K562 (cell line): ENCODE results near the gene CD22. TPM values are rescaled to one million over a fixed set of nuclear protein-coding genes. Genes with fewer than 3 reads are reported as not detected.

Source experiments
- ATAC-seq: fragments of 200-7000 bp; cut with Tn5 transposase; 3 replicates; pipeline ENCODE4 v1.9.1; 2020; ENCODE audit warnings: moderate library complexity
- BruUV-seq: library from RNA; stranded (reverse); fragments of 400-500 nt; replicated peaks from 2 replicates; lab custom pipeline; 2021; lab: Mats Ljungman, UMichigan
- CTCF ChIA-PET: fragments of 300-600 bp; formaldehyde crosslinking; extraction: SDS; loops from one replicate; lab custom pipeline; 2021; ENCODE audit warnings: low intra/inter-chr PET ratio; lab: Yijun Ruan, JAX
- POLR2A ChIA-PET: fragments of 300-600, 350-650 bp; sonication (Branson Sonifier 250); formaldehyde crosslinking; extraction: SDS; loops from one replicate; lab custom pipeline; 2021; ENCODE audit warnings: antibody characterized with exemption, inconsistent platforms; lab: Yijun Ruan, JAX
- DNase-seq, 4 experiments: peaks; one replicate each; pipeline versions ENCODE4 v3.0.0 to v3.0.0-alpha.2; 2011 to 2018; ENCODE audit warnings: low spot score in 3 of 4, mixed read lengths in 3 of 4; ENCODE audit errors: extremely low read depth in 1 of 4
- FAIRE-seq: peaks from 2 replicates; lab custom pipeline; 2011; peaks lifted over from hg19 to GRCh38; lab: Jason Lieb, UNC
- H2AFZ ChIP-seq: 2 replicates; pipeline ENCODE4 v1.6.0; 2011; ENCODE audit warnings: low read depth, low read length, control low read depth, inconsistent platforms
- H3K27ac ChIP-seq: fragments of 200-600 bp; 3 replicates; pipeline ENCODE4 v1.8.0; 2011; ENCODE audit warnings: low read depth, mild to moderate bottlenecking, control low read depth, inconsistent platforms, low read length, moderate library complexity, mixed read lengths; ENCODE audit errors: extremely low read depth
- H3K27me3 ChIP-seq, 2 experiments: fragments of 300-600 bp in 1 of 2; 2 replicates in 1 of 2; 3 replicates in 1 of 2; pipeline versions ENCODE4 v1.6.0 to v1.8.0; 2011; ENCODE audit warnings: inconsistent platforms in 2 of 2, low read length in 2 of 2, mild to moderate bottlenecking in 1 of 2, mixed read lengths in 1 of 2, moderate library complexity in 1 of 2; ENCODE audit not compliant: control insufficient read depth in 2 of 2, insufficient read depth in 2 of 2
- H3K36me3 ChIP-seq: fragments of 300-600 bp; 3 replicates; pipeline ENCODE4 v1.8.0; 2011; ENCODE audit warnings: mild to moderate bottlenecking, low read length, inconsistent platforms; ENCODE audit not compliant: control insufficient read depth, insufficient read depth
- H3K4me1 ChIP-seq, 2 experiments: fragments of 200-600 bp in 1 of 2; replicated peaks in 1 of 2; 2 replicates in 1 of 2; 3 replicates in 1 of 2; pipeline versions ENCODE4 v1.5.1 to v1.8.0; 2011; ENCODE audit warnings: inconsistent platforms in 2 of 2, low read length in 2 of 2, mild to moderate bottlenecking in 1 of 2, mixed read lengths in 1 of 2, moderate library complexity in 1 of 2; ENCODE audit not compliant: control insufficient read depth in 2 of 2, insufficient read depth in 2 of 2
- H3K4me2 ChIP-seq: 2 replicates; pipeline ENCODE4 v1.6.1; 2011; ENCODE audit warnings: low read length, control low read depth, inconsistent platforms, mixed read lengths; ENCODE audit not compliant: insufficient read depth
- H3K4me3 ChIP-seq: fragments of 200-600 bp; sonication (generic), shearing (Covaris generic); 2 replicates; pipeline ENCODE4 v1.5.1; 2016; ENCODE audit warnings: control low read depth, inconsistent platforms
- H3K79me2 ChIP-seq: fragments of 200-600 bp; 3 replicates; pipeline ENCODE4 v1.8.0; 2011; ENCODE audit warnings: low read length, inconsistent platforms; ENCODE audit not compliant: control insufficient read depth, insufficient read depth
- H3K9ac ChIP-seq, 2 experiments: 2 replicates each; pipeline versions ENCODE4 v1.6.0 to v1.6.1; 2011; ENCODE audit warnings: low read depth in 2 of 2, low read length in 2 of 2, control low read depth in 1 of 2, inconsistent platforms in 1 of 2, mild to moderate bottlenecking in 1 of 2, mixed read lengths in 1 of 2; ENCODE audit not compliant: insufficient read depth in 1 of 2
- H3K9me1 ChIP-seq: one replicate; pipeline ENCODE4 v1.6.0; 2011; ENCODE audit warnings: inconsistent platforms, mild to moderate bottlenecking, low read length, moderate library complexity; ENCODE audit not compliant: control insufficient read depth, insufficient read depth
- H3K9me3 ChIP-seq: replicated peaks from 2 replicates; pipeline ENCODE4 v1.5.1; 2011; ENCODE audit warnings: low read depth, low read length, inconsistent platforms; ENCODE audit not compliant: control insufficient read depth, insufficient read depth
- H4K20me1 ChIP-seq: replicated peaks from 2 replicates; pipeline ENCODE4 v1.6.1; 2011; ENCODE audit warnings: low read length, inconsistent platforms, mixed read lengths; ENCODE audit not compliant: control insufficient read depth, insufficient read depth
- ARNT ChIP-seq, 2 experiments: fragments of 450-650 bp; IDR thresholded peaks; 2 replicates each; pipeline ENCODE4 v1.6.1; 2016; ENCODE audit warnings: mild to moderate bottlenecking in 1 of 2
- CBX1 ChIP-seq: sonication (generic); IDR thresholded peaks from 2 replicates; pipeline ENCODE4 v1.6.1; 2016; ENCODE audit warnings: antibody characterized with exemption, low read depth, mild to moderate bottlenecking
- FUS ChIP-seq: fragments of 200-400 bp; formaldehyde crosslinking; optimal IDR thresholded peaks from 2 replicates; pipeline ENCODE3; 2017; ENCODE audit warnings: low read depth, low read length
- NKRF ChIP-seq: fragments of 450-650 bp; IDR thresholded peaks from 2 replicates; pipeline ENCODE4 v1.6.1; 2016; ENCODE audit warnings: borderline replicate concordance
- PCBP1 ChIP-seq: fragments of 200-400 bp; formaldehyde crosslinking; IDR thresholded peaks from 2 replicates; pipeline ENCODE4 v1.6.1; 2018; ENCODE audit warnings: mild to moderate bottlenecking, low read depth, low read length; ENCODE audit not compliant: poor library complexity, severe bottlenecking
- PHB2 ChIP-seq: fragments of 450-650 bp; IDR thresholded peaks from 2 replicates; pipeline ENCODE4 v1.6.1; 2017; ENCODE audit warnings: low read depth
- RBM15 ChIP-seq: fragments of 200-400 bp; formaldehyde crosslinking; IDR thresholded peaks from 2 replicates; pipeline ENCODE4 v1.6.1; 2018; ENCODE audit warnings: mild to moderate bottlenecking, low read length, moderate library complexity; ENCODE audit not compliant: insufficient read depth
- RFX1 ChIP-seq: fragments of 450-650 bp; IDR thresholded peaks from 2 replicates; pipeline ENCODE4 v1.6.1; 2016; ENCODE audit warnings: mild to moderate bottlenecking, moderate library complexity
- SETDB1 ChIP-seq: IDR thresholded peaks from one replicate; pipeline ENCODE4 v1.6.1; 2012; ENCODE audit warnings: low read length, control low read depth, inconsistent platforms
- SRSF7 ChIP-seq: fragments of 200-400 bp; formaldehyde crosslinking; optimal IDR thresholded peaks from 2 replicates; pipeline ENCODE3; 2017; ENCODE audit warnings: mild to moderate bottlenecking, low read depth, low read length
- ZNF175 ChIP-seq: fragments of 200-800 bp; sonication (Bioruptor generic); IDR thresholded peaks from 2 replicates; pipeline ENCODE4 v1.6.1; 2016; ENCODE audit warnings: low read depth, mild to moderate bottlenecking, missing genetic modification characterization, missing compliant biosample characterization
- ZNF212 ChIP-seq: fragments of 450-650 bp; formaldehyde crosslinking; IDR thresholded peaks from 2 replicates; pipeline ENCODE4 v1.4.0; 2020; ENCODE audit warnings: mild to moderate bottlenecking
- WGBS: fragments of 100-300 bp; shearing (Covaris generic); methylation state at CpG from one replicate; pipeline ENCODE4 v1.1.6; 2016; ENCODE audit warnings: low coverage, mixed read lengths; ENCODE audit not compliant: insufficient coverage; ENCODE audit errors: missing lambda C conversion rate; 5-methylcytosine and 5-hydroxymethylcytosine counted together
- in situ Hi-C: fragments of 300-500 bp; cut with MboI; formaldehyde crosslinking; loops from 4 replicates; pipeline ENCODE4 v1.15.0; 2018; ENCODE audit warnings: inconsistent platforms, mixed read lengths
- intact Hi-C: fragments of 100-400 bp; cut with micrococcal nuclease; formaldehyde crosslinking; loops from 2 replicates; pipeline ENCODE4 v1.14.2; 2022
- polyA plus RNA-seq, 8 experiments: library from polyadenylated mRNA; depleted of rRNA in 4 of 8; stranded (reverse) in 5 of 8; unstranded in 3 of 8; fragments of >200 nt; fragmentation: Nextera tagmentation in 2 of 8; fragmentation: Illumina TruSeq in 1 of 8; extraction: Ambion mirVana in 2 of 8; extraction: Trizol in 1 of 8; gene quantifications; 2 replicates each; pipeline versions ENCODE4 v1.2.1 to v1.2.3, GENCODE V29; 2011 to 2014; ENCODE audit warnings: inconsistent platforms in 1 of 8, missing spikeins in 1 of 8
- total RNA-seq, 7 experiments: library from RNA; depleted of rRNA in 6 of 7; stranded (reverse); fragments of >200 nt in 6 of 7; fragmentation: Illumina TruSeq in 2 of 7; extraction: Trizol in 2 of 7; gene quantifications; 2 replicates each; pipeline versions ENCODE4 v1.2.1 to v1.2.3, GENCODE V29; 2011 to 2021; ENCODE audit warnings: low replicate concordance in 1 of 7
- TF ChIP-seq, protein P1 (sequence below): sonication (generic); formaldehyde crosslinking; IDR thresholded peaks from 2 replicates; pipeline ENCODE4 v1.8.0; 2022; ENCODE audit warnings: mild to moderate bottlenecking, missing genetic modification reagents
- TF ChIP-seq, protein P2 (sequence below): IDR thresholded peaks from 2 replicates; pipeline ENCODE4 v1.6.1; 2014; ENCODE audit warnings: antibody characterized with exemption

Gene CD22
- total and polyA plus RNA-seq, 9 of the 15 experiments (the other 6 are each of a cell fraction or from before 2014, with no cell fraction given), result 0.29 to 5.0 (median 3.5) TPM

DNA sequence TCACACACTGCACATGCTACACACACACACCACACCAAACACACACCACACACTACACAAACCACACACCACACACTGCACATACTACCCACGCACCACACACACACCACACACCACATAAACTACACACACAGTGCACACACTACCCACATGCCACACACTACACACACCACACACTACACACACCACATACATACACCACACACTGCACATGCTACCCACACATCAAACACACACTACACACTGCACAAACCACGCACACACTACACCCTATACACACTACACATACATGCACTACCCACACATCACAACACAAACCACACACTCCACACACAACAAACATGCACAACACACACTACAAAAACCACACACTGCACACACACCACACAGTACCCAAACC lies 31.1 kb upstream of the CD22 start (continued):
- TF ChIP-seq ZNF212 (CRISPR knock-in tag), result no peak
- TF ChIP-seq, all 486 proteins: peak for 7

DNA sequence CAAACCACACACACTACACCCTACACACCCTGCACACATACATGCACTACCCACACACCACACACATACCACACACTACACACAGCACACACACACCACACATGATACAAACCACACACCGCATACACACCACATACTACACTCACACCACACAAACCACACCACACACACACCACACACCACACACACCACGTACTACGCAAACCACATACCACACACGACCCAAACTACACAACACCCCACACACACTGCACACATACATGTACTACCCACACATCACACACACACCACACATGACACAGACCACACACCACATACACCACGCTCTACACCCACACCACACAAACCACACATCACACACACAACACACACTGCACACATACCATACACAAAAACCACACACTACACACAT lies 30.4 kb upstream of the CD22 start:
- no TSS peak for BruUV-seq
- H3K9me1 ChIP-seq, result peaks cover 6% of the 10 kb centered on the region
- DNase-seq (no peak), FAIRE-seq (no peak), ATAC-seq (no peak)
- no peaks in the 10 kb centered on the region for H4K20me1 ChIP-seq
- no peaks in the 10 kb centered on the region for H3K9me3 ChIP-seq
- peaks cover 50 to 63% of the 10 kb centered on the region in 2 experiments for H3K4me1 ChIP-seq
- no peaks in the 10 kb centered on the region for H3K79me2 ChIP-seq
- peak overlapping the region; percentile 15; the same call in 1 of the 3 replicates for H3K27ac ChIP-seq
- in situ Hi-C loops, result no loop called here
- no peak overlapping the region for H2AFZ ChIP-seq
- 83% methylated on average over 3 of the region's 5 CpGs for WGBS
- ChIA-PET CTCF (no interaction called here), POLR2A (no interaction called here)
- H3K27me3 ChIP-seq, result no peaks in the 10 kb centered on the region; a peak in 1 of 5 replicates
- H3K9ac ChIP-seq, result no peak overlapping the region
- no peaks in the 10 kb centered on the region for H3K36me3 ChIP-seq
- no peak overlapping the region for H3K4me3 ChIP-seq
- intact Hi-C loops, result no loop called here
- peak overlapping the region; percentile 8; the same call in 1 of the 2 replicates for H3K4me2 ChIP-seq
- TF ChIP-seq, protein P1, sequence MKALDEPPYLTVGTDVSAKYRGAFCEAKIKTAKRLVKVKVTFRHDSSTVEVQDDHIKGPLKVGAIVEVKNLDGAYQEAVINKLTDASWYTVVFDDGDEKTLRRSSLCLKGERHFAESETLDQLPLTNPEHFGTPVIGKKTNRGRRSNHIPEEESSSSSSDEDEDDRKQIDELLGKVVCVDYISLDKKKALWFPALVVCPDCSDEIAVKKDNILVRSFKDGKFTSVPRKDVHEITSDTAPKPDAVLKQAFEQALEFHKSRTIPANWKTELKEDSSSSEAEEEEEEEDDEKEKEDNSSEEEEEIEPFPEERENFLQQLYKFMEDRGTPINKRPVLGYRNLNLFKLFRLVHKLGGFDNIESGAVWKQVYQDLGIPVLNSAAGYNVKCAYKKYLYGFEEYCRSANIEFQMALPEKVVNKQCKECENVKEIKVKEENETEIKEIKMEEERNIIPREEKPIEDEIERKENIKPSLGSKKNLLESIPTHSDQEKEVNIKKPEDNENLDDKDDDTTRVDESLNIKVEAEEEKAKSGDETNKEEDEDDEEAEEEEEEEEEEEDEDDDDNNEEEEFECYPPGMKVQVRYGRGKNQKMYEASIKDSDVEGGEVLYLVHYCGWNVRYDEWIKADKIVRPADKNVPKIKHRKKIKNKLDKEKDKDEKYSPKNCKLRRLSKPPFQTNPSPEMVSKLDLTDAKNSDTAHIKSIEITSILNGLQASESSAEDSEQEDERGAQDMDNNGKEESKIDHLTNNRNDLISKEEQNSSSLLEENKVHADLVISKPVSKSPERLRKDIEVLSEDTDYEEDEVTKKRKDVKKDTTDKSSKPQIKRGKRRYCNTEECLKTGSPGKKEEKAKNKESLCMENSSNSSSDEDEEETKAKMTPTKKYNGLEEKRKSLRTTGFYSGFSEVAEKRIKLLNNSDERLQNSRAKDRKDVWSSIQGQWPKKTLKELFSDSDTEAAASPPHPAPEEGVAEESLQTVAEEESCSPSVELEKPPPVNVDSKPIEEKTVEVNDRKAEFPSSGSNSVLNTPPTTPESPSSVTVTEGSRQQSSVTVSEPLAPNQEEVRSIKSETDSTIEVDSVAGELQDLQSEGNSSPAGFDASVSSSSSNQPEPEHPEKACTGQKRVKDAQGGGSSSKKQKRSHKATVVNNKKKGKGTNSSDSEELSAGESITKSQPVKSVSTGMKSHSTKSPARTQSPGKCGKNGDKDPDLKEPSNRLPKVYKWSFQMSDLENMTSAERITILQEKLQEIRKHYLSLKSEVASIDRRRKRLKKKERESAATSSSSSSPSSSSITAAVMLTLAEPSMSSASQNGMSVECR (CRISPR knock-in tag), result no peak
- no peak for TF ChIP-seq FUS
- TF ChIP-seq RBM15, result no peak
- TF ChIP-seq RFX1, result no peak
- TF ChIP-seq PHB2, result no peak; the same call in 1 of the 2 replicates
- TF ChIP-seq SRSF7, result no peak
- peak; percentile 43; the same call in 1 of the 2 replicates for TF ChIP-seq NKRF
- peak; percentile 40; the same call in 1 of the 2 replicates for TF ChIP-seq CBX1
- TF ChIP-seq ARNT (IDR thresholded peaks at IDR 0.05), result peak in 1 of 2 experiments; percentile 28; a peak in 1 of 4 replicates
- TF ChIP-seq PCBP1, result no peak
- TF ChIP-seq ZNF175, result no peak
- TF ChIP-seq, protein P2, sequence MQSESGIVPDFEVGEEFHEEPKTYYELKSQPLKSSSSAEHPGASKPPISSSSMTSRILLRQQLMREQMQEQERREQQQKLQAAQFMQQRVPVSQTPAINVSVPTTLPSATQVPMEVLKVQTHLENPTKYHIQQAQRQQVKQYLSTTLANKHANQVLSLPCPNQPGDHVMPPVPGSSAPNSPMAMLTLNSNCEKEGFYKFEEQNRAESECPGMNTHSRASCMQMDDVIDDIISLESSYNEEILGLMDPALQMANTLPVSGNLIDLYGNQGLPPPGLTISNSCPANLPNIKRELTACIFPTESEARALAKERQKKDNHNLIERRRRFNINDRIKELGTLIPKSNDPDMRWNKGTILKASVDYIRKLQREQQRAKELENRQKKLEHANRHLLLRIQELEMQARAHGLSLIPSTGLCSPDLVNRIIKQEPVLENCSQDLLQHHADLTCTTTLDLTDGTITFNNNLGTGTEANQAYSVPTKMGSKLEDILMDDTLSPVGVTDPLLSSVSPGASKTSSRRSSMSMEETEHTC, result no peak
- no peak for TF ChIP-seq SETDB1
